IMR-90 (cell line): Measurements from ENCODE around the gene E2F3. TPM values are rescaled to one million over a fixed set of nuclear protein-coding genes. Genes with fewer than 3 reads are reported as not detected.

Source experiments
- ATAC-seq: fragments of 200-7000 bp; cut with Tn5 transposase; 2 replicates; pipeline ENCODE4 v1.9.1; 2020; ENCODE audit warnings: low read depth, mild to moderate bottlenecking, moderate library complexity
- BruUV-seq: library from RNA; stranded (reverse); fragments of 400-500 nt; replicated peaks from 2 replicates; lab custom pipeline; 2021; lab: Mats Ljungman, UMichigan
- CTCF ChIA-PET: fragments of 300-600 bp; formaldehyde crosslinking; extraction: SDS; loops from one replicate; lab custom pipeline; 2021; ENCODE audit warnings: antibody characterized with exemption; lab: Yijun Ruan, JAX
- POLR2A ChIA-PET: fragments of 300-600 bp; sonication (Branson Sonifier 250); formaldehyde crosslinking; loops from one replicate; lab custom pipeline; 2022; ENCODE audit warnings: antibody characterized with exemption; ENCODE audit not compliant: unreplicated experiment; lab: Charles Lee
- DNase-seq: peaks from one replicate; pipeline ENCODE4 v3.0.0; 2013
- H2AFZ ChIP-seq: replicated peaks from 2 replicates; pipeline ENCODE3; 2013; ENCODE audit warnings: low read length, mild to moderate bottlenecking; ENCODE audit not compliant: poor library complexity
- H2AK5ac ChIP-seq: 2 replicates; pipeline ENCODE4 v1.6.1; 2013; ENCODE audit warnings: low read depth, low read length, inconsistent platforms
- H2AK9ac ChIP-seq: replicated peaks from 2 replicates; pipeline ENCODE3; 2013; ENCODE audit warnings: mild to moderate bottlenecking, low read depth, low read length, moderate library complexity; ENCODE audit not compliant: poor library complexity
- H2BK120ac ChIP-seq: 2 replicates; pipeline ENCODE4 v1.6.1; 2013; ENCODE audit warnings: low read depth, low read length, inconsistent platforms
- H2BK15ac ChIP-seq: 3 replicates; pipeline ENCODE4 v1.6.1; 2013; ENCODE audit warnings: low read depth, low read length, inconsistent platforms
- H2BK20ac ChIP-seq: 2 replicates; pipeline ENCODE4 v1.6.1; 2013; ENCODE audit warnings: low read depth, mild to moderate bottlenecking, inconsistent platforms, low read length, moderate library complexity
- H2BK5ac ChIP-seq: 2 replicates; pipeline ENCODE4 v1.6.1; 2013; ENCODE audit warnings: mild to moderate bottlenecking, low read depth, low read length, inconsistent platforms; ENCODE audit not compliant: poor library complexity, severe bottlenecking
- H3K14ac ChIP-seq: replicated peaks from 2 replicates; pipeline ENCODE4 v1.6.1; 2013; ENCODE audit warnings: low read depth, low read length, inconsistent platforms
- H3K18ac ChIP-seq: 2 replicates; pipeline ENCODE4 v1.6.1; 2013; ENCODE audit warnings: low read depth, low read length, control low read depth
- H3K23ac ChIP-seq: 2 replicates; pipeline ENCODE4 v1.6.1; 2013; ENCODE audit warnings: low read depth, low read length, inconsistent platforms
- H3K27ac ChIP-seq: 2 replicates; pipeline ENCODE4 v1.5.1; 2013; ENCODE audit warnings: mild to moderate bottlenecking, control low read depth, low read length; ENCODE audit not compliant: insufficient read depth
- H3K27me3 ChIP-seq: 2 replicates; pipeline ENCODE4 v1.6.1; 2013; ENCODE audit warnings: low read length; ENCODE audit not compliant: control insufficient read depth, insufficient read depth
- H3K36me3 ChIP-seq: 2 replicates; pipeline ENCODE4 v1.6.1; 2013; ENCODE audit warnings: low read length, mixed read lengths; ENCODE audit not compliant: control insufficient read depth, insufficient read depth
- H3K4ac ChIP-seq: 2 replicates; pipeline ENCODE4 v1.6.1; 2013; ENCODE audit warnings: low read depth, low read length, inconsistent platforms
- H3K4me1 ChIP-seq: 2 replicates; pipeline ENCODE4 v1.6.1; 2013; ENCODE audit warnings: low read length, mixed read lengths; ENCODE audit not compliant: control insufficient read depth, insufficient read depth
- H3K4me2 ChIP-seq: 2 replicates; pipeline ENCODE4 v1.6.1; 2013; ENCODE audit warnings: low read depth, mild to moderate bottlenecking, control low read depth, low read length, moderate library complexity
- H3K4me3 ChIP-seq: 2 replicates; pipeline ENCODE4 v1.5.1; 2013; ENCODE audit warnings: low read depth, mild to moderate bottlenecking, control low read depth, low read length, moderate library complexity; ENCODE audit not compliant: insufficient read depth
- H3K56ac ChIP-seq: 2 replicates; pipeline ENCODE4 v1.6.1; 2013; ENCODE audit warnings: low read length, inconsistent platforms; ENCODE audit not compliant: insufficient read depth; ENCODE audit errors: extremely low read depth
- H3K79me1 ChIP-seq, 2 experiments: 2 replicates each; pipeline ENCODE4 v1.6.1; 2013; ENCODE audit warnings: low read length in 2 of 2, inconsistent platforms in 1 of 2, low read depth in 1 of 2
- H3K9ac ChIP-seq: 2 replicates; pipeline ENCODE4 v1.6.1; 2013; ENCODE audit warnings: low read depth, low read length, control low read depth
- H3K9me1 ChIP-seq: 2 replicates; pipeline ENCODE4 v1.6.1; 2013; ENCODE audit warnings: low read length, inconsistent platforms; ENCODE audit not compliant: insufficient read depth
- H3K9me3 ChIP-seq: 2 replicates; pipeline ENCODE4 v1.6.1; 2013; ENCODE audit warnings: low read length; ENCODE audit not compliant: control insufficient read depth, insufficient read depth
- H4K20me1 ChIP-seq: 2 replicates; pipeline ENCODE4 v1.6.1; 2013; ENCODE audit warnings: low read length, inconsistent platforms; ENCODE audit not compliant: insufficient read depth
- H4K5ac ChIP-seq: 2 replicates; pipeline ENCODE4 v1.6.1; 2013; ENCODE audit warnings: mild to moderate bottlenecking, low read depth, low read length, control low read depth
- H4K8ac ChIP-seq, 2 experiments: 2 replicates each; pipeline ENCODE4 v1.6.1; 2013; ENCODE audit warnings: low read depth in 2 of 2, low read length in 2 of 2, control low read depth in 1 of 2, inconsistent platforms in 1 of 2
- H4K91ac ChIP-seq: 2 replicates; pipeline ENCODE4 v1.6.1; 2013; ENCODE audit warnings: low read depth, low read length, inconsistent platforms; ENCODE audit not compliant: insufficient read depth
- WGBS, 2 experiments: methylation state at CpG; one replicate each; pipeline versions ENCODE4 v1.1.5 to v1.1.7; 2013; ENCODE audit warnings: missing lambda C conversion rate in 2 of 2; ENCODE audit not compliant: insufficient read length in 1 of 2; ENCODE audit errors: extremely low coverage in 2 of 2; 5-methylcytosine and 5-hydroxymethylcytosine counted together
- dilution Hi-C: fragments of 300-500 bp; cut with HindIII; formaldehyde crosslinking; loops from one replicate; pipeline ENCODE4 v1.14.3; 2018; ENCODE audit warnings: low sequenced_read_pairs; ENCODE audit not compliant: unreplicated experiment
- in situ Hi-C: fragments of 300-500 bp; cut with MboI; formaldehyde crosslinking; loops from 3 replicates; pipeline ENCODE4 v1.14.3; 2019; ENCODE audit warnings: low sequenced_read_pairs, inconsistent platforms, mixed read lengths
- intact Hi-C: fragments of 100-400 bp; cut with micrococcal nuclease; formaldehyde crosslinking; loops from 2 replicates; pipeline ENCODE4 v1.10.0; 2022
- polyA plus RNA-seq, 3 experiments: library from polyadenylated mRNA; depleted of rRNA; stranded (reverse); fragments of >200 nt; gene quantifications; 2 replicates each; pipeline ENCODE4 v1.2.3, GENCODE V29; 2012; ENCODE audit warnings: low replicate concordance in 1 of 3
- total RNA-seq: library from RNA; depleted of rRNA; stranded (reverse); fragments of >200 nt; gene quantifications from 2 replicates; pipeline ENCODE4 v1.2.3, GENCODE V29; 2012
- TF ChIP-seq, protein P1 (sequence below): conservative IDR thresholded peaks from 2 replicates; pipeline ENCODE4 v1.5.1; 2012; ENCODE audit warnings: mild to moderate bottlenecking, low read depth, low read length, improper control_type of control experiment

The E2F3 gene
- total and polyA plus RNA-seq, 2 of the 4 experiments (the other 2 are of a cell fraction), result 2.3 to 8.2 TPM

DNA sequence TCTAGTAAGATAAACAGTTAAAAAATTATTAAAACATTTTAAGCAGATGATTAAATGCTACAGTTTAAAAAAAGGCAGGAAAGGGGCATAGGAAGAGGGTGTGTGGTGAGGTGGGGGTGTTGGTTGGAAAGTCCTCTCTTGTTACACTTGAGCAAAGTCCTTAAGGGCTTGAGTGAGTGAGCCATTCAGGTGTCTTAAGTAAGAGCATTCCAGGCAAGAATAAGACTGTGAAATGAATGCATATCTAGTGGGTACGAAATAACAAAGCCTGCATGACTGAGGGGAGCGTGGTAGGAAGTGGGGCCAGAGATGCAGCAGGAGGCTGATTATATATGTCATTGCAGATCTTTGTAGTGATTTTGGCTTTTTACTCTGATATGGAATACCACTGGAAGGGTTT is 137.7 kb downstream of the E2F3 start:
- H3K36me3 ChIP-seq, result peaks cover 3% of the 10 kb centered on the region; the same call in 1 of the 2 replicates
- H3K79me1 ChIP-seq, result peaks cover 20 to 30% of the 10 kb centered on the region in 2 experiments
- no peak overlapping the region for H4K91ac ChIP-seq
- no TSS peak for BruUV-seq
- H3K9me3 ChIP-seq, result no peaks in the 10 kb centered on the region
- no peak overlapping the region for H3K4me2 ChIP-seq
- ChIA-PET CTCF (no interaction called here), POLR2A (no interaction called here)
- H3K4ac ChIP-seq, result no peak overlapping the region
- H3K56ac ChIP-seq, result no peak overlapping the region
- no peaks in the 10 kb centered on the region for H3K27me3 ChIP-seq
- in situ Hi-C loops (no loop called here), dilution Hi-C loops (no loop called here), intact Hi-C loops (no loop called here)
- TF ChIP-seq, protein P1, sequence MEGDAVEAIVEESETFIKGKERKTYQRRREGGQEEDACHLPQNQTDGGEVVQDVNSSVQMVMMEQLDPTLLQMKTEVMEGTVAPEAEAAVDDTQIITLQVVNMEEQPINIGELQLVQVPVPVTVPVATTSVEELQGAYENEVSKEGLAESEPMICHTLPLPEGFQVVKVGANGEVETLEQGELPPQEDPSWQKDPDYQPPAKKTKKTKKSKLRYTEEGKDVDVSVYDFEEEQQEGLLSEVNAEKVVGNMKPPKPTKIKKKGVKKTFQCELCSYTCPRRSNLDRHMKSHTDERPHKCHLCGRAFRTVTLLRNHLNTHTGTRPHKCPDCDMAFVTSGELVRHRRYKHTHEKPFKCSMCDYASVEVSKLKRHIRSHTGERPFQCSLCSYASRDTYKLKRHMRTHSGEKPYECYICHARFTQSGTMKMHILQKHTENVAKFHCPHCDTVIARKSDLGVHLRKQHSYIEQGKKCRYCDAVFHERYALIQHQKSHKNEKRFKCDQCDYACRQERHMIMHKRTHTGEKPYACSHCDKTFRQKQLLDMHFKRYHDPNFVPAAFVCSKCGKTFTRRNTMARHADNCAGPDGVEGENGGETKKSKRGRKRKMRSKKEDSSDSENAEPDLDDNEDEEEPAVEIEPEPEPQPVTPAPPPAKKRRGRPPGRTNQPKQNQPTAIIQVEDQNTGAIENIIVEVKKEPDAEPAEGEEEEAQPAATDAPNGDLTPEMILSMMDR, result no peak
- no peak overlapping the region for H4K8ac ChIP-seq
- H3K14ac ChIP-seq, result no peak overlapping the region
- H2AFZ ChIP-seq, result no peak overlapping the region
- H2BK20ac ChIP-seq, result no peak overlapping the region
- H3K4me3 ChIP-seq, result no peak overlapping the region
- H3K9ac ChIP-seq, result no peak overlapping the region
- no peak overlapping the region for H3K18ac ChIP-seq
- ATAC-seq (no peak), DNase-seq (no peak)
- no peaks in the 10 kb centered on the region for H4K20me1 ChIP-seq
- no peaks in the 10 kb centered on the region for H3K9me1 ChIP-seq
- 0 out of 2 replicates have a peak, but pooled peaks cover 1% of the 10 kb centered on the region for H3K4me1 ChIP-seq
- no peak overlapping the region for H2AK5ac ChIP-seq
- no peak overlapping the region for H3K27ac ChIP-seq
- no peak overlapping the region for H2BK120ac ChIP-seq
- 100% methylated on average over 2 of the region's 2 CpGs; no CpG with 5 or more reads in 1 of the 2 experiments for WGBS, 2 experiments
- no peak overlapping the region for H3K23ac ChIP-seq
- H2BK5ac ChIP-seq, result no peak overlapping the region
- H4K5ac ChIP-seq, result no peak overlapping the region
- no peak overlapping the region for H2BK15ac ChIP-seq
- no peak overlapping the region for H2AK9ac ChIP-seq
